Hepatocyte (in vitro differentiated cells): ENCODE measurements around the gene ZSWIM1. TPM values are rescaled to one million over a fixed set of nuclear protein-coding genes. Genes with fewer than 3 reads are reported as not detected.

ENCODE experiments used
- DNase-seq: peaks from one replicate; pipeline ENCODE4 v3.0.0-alpha.2; 2016; ENCODE audit warnings: low spot score
- H2AFZ ChIP-seq: fragments of 200-600 bp; sonication (generic); 2 replicates; pipeline ENCODE4 v1.6.0; 2016; ENCODE audit warnings: antibody characterized with exemption, mild to moderate bottlenecking
- H3K27ac ChIP-seq: fragments of 200-600 bp; sonication (generic); 2 replicates; pipeline ENCODE4 v1.5.1; 2016; ENCODE audit warnings: mild to moderate bottlenecking
- H3K27me3 ChIP-seq: fragments of 200-600 bp; sonication (generic); 2 replicates; pipeline ENCODE4 v1.6.1; 2016
- H3K36me3 ChIP-seq: fragments of 200-600 bp; sonication (generic); replicated peaks from 2 replicates; pipeline ENCODE4 v1.5.1; 2016; ENCODE audit warnings: low read depth; ENCODE audit not compliant: insufficient read depth
- H3K4me1 ChIP-seq: fragments of 200-600 bp; sonication (generic); 2 replicates; pipeline ENCODE4 v1.5.1; 2016; ENCODE audit warnings: mild to moderate bottlenecking, moderate library complexity; ENCODE audit not compliant: insufficient read depth
- H3K4me2 ChIP-seq: fragments of 200-600 bp; sonication (generic); 2 replicates; pipeline ENCODE4 v1.6.0; 2016
- H3K4me3 ChIP-seq: fragments of 200-600 bp; sonication (generic); 2 replicates; pipeline ENCODE4 v1.5.1; 2016; ENCODE audit warnings: mild to moderate bottlenecking
- H3K79me2 ChIP-seq: fragments of 200-600 bp; sonication (generic); 2 replicates; pipeline ENCODE4 v1.6.0; 2017; ENCODE audit warnings: mild to moderate bottlenecking
- H3K9me2 ChIP-seq: fragments of 200-600 bp; sonication (generic); replicated peaks from 2 replicates; pipeline ENCODE4 v1.6.0; 2017; ENCODE audit warnings: mild to moderate bottlenecking; ENCODE audit not compliant: insufficient read depth
- H3K9me3 ChIP-seq: fragments of 200-600 bp; sonication (generic); 2 replicates; pipeline ENCODE4 v1.5.1; 2016; ENCODE audit warnings: low read depth, mild to moderate bottlenecking
- H4K20me1 ChIP-seq: fragments of 200-600 bp; sonication (generic); 2 replicates; pipeline ENCODE4 v1.6.0; 2016; ENCODE audit warnings: mild to moderate bottlenecking; ENCODE audit not compliant: insufficient read depth, poor library complexity, severe bottlenecking
- EZH2 ChIP-seq: fragments of 200-600 bp; sonication (generic); IDR thresholded peaks from 2 replicates; pipeline ENCODE4 v1.6.1; 2016; ENCODE audit warnings: antibody characterized with exemption, mild to moderate bottlenecking, borderline replicate concordance
- EZH2phosphoT487 ChIP-seq: fragments of 200-600 bp; sonication (generic); IDR thresholded peaks from one replicate; pipeline ENCODE4 v1.6.1; 2018; ENCODE audit warnings: antibody characterized with exemption, mild to moderate bottlenecking, low read depth, moderate library complexity; ENCODE audit not compliant: unreplicated experiment, severe bottlenecking
- WGBS: methylation state at CpG from one replicate; pipeline ENCODE4 v1.1.6; 2016; ENCODE audit warnings: low lambda C conversion rate; ENCODE audit errors: missing lambda C conversion rate; 5-methylcytosine and 5-hydroxymethylcytosine counted together
- polyA plus RNA-seq: library from polyadenylated mRNA; unstranded; fragments of >200 nt; fragmentation: Nextera tagmentation; extraction: Ambion mirVana; gene quantifications from 2 replicates; pipeline ENCODE4 v1.2.1, GENCODE V29; 2016
- total RNA-seq: library from RNA; depleted of rRNA; stranded (reverse); fragments of >200 nt; gene quantifications from 2 replicates; pipeline ENCODE4 v1.2.3, GENCODE V29; 2014
- TF ChIP-seq, protein P1 (sequence below): fragments of 200-600 bp; sonication (generic); IDR thresholded peaks from 2 replicates; pipeline ENCODE4 v1.5.1; 2016; ENCODE audit warnings: antibody characterized with exemption, mild to moderate bottlenecking; ENCODE audit not compliant: poor library complexity

ZSWIM1 gene
- total and polyA plus RNA-seq, 2 experiments from 2014 or later, result 5.0 to 6.4 TPM

DNA sequence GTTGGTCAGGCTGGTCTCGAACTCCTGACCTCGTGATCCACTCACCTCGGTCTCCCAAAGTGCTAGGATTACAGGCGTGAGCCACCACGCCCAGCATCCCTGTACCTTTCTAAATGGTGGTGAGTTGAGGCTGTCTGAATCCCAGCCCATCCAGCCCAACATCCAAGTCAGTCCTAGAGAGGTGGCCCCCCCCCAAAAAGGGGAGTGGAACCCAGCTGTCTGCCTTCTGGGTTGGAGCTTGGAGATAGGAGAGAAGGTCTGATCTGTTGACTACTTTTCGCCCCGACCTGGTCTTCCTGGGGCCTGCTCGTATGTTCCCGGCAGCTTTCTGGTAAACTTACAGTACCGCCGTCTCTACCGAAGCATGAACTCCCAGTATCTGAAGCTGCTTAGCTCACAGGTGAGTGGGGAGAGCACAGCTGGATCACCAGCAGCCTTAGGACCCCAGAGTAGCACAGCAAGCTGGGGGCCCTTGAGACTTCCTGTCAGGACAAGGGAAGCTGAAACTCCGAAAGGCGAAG, 15.7 kb downstream of the ZSWIM1 start:
- H3K4me3 ChIP-seq, result no peak overlapping the region
- no peak for DNase-seq
- TF ChIP-seq EZH2 (no peak), EZH2phosphoT487 (no peak)
- TF ChIP-seq, protein P1, sequence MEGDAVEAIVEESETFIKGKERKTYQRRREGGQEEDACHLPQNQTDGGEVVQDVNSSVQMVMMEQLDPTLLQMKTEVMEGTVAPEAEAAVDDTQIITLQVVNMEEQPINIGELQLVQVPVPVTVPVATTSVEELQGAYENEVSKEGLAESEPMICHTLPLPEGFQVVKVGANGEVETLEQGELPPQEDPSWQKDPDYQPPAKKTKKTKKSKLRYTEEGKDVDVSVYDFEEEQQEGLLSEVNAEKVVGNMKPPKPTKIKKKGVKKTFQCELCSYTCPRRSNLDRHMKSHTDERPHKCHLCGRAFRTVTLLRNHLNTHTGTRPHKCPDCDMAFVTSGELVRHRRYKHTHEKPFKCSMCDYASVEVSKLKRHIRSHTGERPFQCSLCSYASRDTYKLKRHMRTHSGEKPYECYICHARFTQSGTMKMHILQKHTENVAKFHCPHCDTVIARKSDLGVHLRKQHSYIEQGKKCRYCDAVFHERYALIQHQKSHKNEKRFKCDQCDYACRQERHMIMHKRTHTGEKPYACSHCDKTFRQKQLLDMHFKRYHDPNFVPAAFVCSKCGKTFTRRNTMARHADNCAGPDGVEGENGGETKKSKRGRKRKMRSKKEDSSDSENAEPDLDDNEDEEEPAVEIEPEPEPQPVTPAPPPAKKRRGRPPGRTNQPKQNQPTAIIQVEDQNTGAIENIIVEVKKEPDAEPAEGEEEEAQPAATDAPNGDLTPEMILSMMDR, result no peak
- H2AFZ ChIP-seq, result no peak overlapping the region
- H3K36me3 ChIP-seq, result no peaks in the 10 kb centered on the region
- WGBS, result 96% methylated on average over 14 of the region's 14 CpGs
- H3K79me2 ChIP-seq, result peaks cover 19% of the 10 kb centered on the region
- no peaks in the 10 kb centered on the region for H3K9me3 ChIP-seq
- H4K20me1 ChIP-seq, result no peaks in the 10 kb centered on the region
- H3K4me1 ChIP-seq, result peaks cover 8% of the 10 kb centered on the region
- H3K27ac ChIP-seq, result no peak overlapping the region
- H3K4me2 ChIP-seq, result no peak overlapping the region
- no peaks in the 10 kb centered on the region for H3K9me2 ChIP-seq
- H3K27me3 ChIP-seq, result no peaks in the 10 kb centered on the region

DNA sequence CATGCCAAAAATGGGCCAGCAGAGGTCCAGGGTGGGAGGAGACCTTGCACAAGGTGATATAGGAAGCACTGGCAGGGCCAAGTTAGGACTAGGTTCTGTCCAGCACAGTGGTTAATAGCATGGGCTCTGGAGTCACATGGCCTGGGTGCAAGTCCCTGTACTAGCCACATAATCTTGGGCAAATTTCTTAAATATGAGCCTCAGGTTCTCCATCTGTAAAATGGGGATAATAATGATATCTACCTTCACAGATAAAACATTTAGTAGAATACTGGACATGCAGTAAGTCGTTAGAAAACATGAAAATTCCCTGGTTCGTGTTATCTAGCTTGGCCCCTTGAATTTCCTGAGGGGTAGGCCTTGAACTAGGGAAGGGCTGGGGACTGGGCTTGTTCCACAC, 16.3 kb downstream of the ZSWIM1 start:
- no peak overlapping the region for H3K4me3 ChIP-seq

DNA sequence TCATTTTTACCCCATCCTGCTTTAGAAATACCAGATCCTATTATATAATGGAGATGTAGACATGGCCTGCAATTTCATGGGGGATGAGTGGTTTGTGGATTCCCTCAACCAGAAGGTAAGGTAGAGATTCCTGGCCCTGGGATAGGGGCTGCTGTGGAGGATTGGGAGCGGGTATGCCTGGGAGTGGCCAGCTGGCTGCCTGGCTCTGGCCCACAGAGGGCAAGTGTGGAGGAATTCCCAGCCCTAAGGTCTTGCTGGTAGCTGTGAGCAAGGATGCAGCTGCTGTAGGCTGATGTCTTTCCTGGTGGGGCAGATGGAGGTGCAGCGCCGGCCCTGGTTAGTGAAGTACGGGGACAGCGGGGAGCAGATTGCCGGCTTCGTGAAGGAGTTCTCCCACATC, 16.7 kb downstream of the ZSWIM1 start:
- WGBS, result 95% methylated on average over 7 of the region's 7 CpGs

More for the DNA sequence above, 16.3 kb downstream of the ZSWIM1 start:
- TF ChIP-seq, protein P1, result no peak
- TF ChIP-seq EZH2 (no peak), EZH2phosphoT487 (no peak)
- Histone ChIP-seq H3K4me1 (peaks cover 8% of the 10 kb centered on the region), H3K9me3 (no peaks in the 10 kb centered on the region), H3K79me2 (peaks cover 15% of the 10 kb centered on the region), H4K20me1 (no peaks in the 10 kb centered on the region), H2AFZ (no peak overlapping the region), H3K27me3 (no peaks in the 10 kb centered on the region), H3K27ac (no peak overlapping the region), H3K4me2 (no peak overlapping the region), H3K36me3 (no peaks in the 10 kb centered on the region), H3K9me2 (no peaks in the 10 kb centered on the region)
- no peak for DNase-seq
- 86% methylated on average over 2 of the region's 2 CpGs for WGBS

More for the DNA sequence above, 16.7 kb downstream of the ZSWIM1 start:
- TF ChIP-seq, protein P1, result no peak
- TF ChIP-seq EZH2 (no peak), EZH2phosphoT487 (no peak)
- H2AFZ ChIP-seq, result no peak overlapping the region
- no peak overlapping the region for H3K4me3 ChIP-seq
- H3K27me3 ChIP-seq, result no peaks in the 10 kb centered on the region
- H3K4me1 ChIP-seq, result peaks cover 8% of the 10 kb centered on the region
- no peak overlapping the region for H3K4me2 ChIP-seq
- no peaks in the 10 kb centered on the region for H3K9me2 ChIP-seq
- H3K79me2 ChIP-seq, result peaks cover 11% of the 10 kb centered on the region
- no peaks in the 10 kb centered on the region for H3K36me3 ChIP-seq
- H3K27ac ChIP-seq, result no peak overlapping the region
- no peaks in the 10 kb centered on the region for H4K20me1 ChIP-seq
- DNase-seq, result no peak
- no peaks in the 10 kb centered on the region for H3K9me3 ChIP-seq
